SK-N-SH treated with all-trans-retinoic acid at 6 μM for 48 hours (cell line): ENCODE measurements around the gene MTHFS.

Experiments
- ATAC-seq: fragments of 200-7000 bp; cut with Tn5 transposase; 3 replicates; pipeline ENCODE4 v1.9.1; 2020; ENCODE audit warnings: mild to moderate bottlenecking, moderate library complexity
- ARNTL ChIP-seq: fragments of 450-650 bp; formaldehyde crosslinking; IDR thresholded peaks from 2 replicates; pipeline ENCODE4 v1.5.0; 2020; ENCODE audit warnings: low read depth, mild to moderate bottlenecking, moderate library complexity, borderline replicate concordance
- CSDC2 ChIP-seq: fragments of 250-450 bp; sonication (Bioruptor Pico); IDR thresholded peaks from 2 replicates; pipeline ENCODE4 v1.5.0; 2020; ENCODE audit warnings: mild to moderate bottlenecking, moderate library complexity
- ESRRG ChIP-seq: fragments of 250-450 bp; sonication (Bioruptor Pico); IDR thresholded peaks from 2 replicates; pipeline ENCODE4 v1.6.1; 2021; ENCODE audit warnings: mild to moderate bottlenecking
- GLIS3 ChIP-seq: fragments of 250-450 bp; sonication (Bioruptor Pico); IDR thresholded peaks from 2 replicates; pipeline ENCODE4 v1.5.0; 2020; ENCODE audit warnings: mild to moderate bottlenecking, moderate library complexity
- ISL1 ChIP-seq: fragments of 250-450 bp; sonication (Bioruptor Pico); IDR thresholded peaks from 2 replicates; pipeline ENCODE4 v2.1.2; 2022; ENCODE audit warnings: mild to moderate bottlenecking, moderate library complexity
- OSR1 ChIP-seq: fragments of 250-450 bp; sonication (Bioruptor Pico); IDR thresholded peaks from 2 replicates; pipeline ENCODE4 v1.8.0; 2022; ENCODE audit warnings: moderate library complexity, mild to moderate bottlenecking, inconsistent platforms
- RARB ChIP-seq: fragments of 250-450 bp; sonication (Bioruptor Pico); IDR thresholded peaks from 2 replicates; pipeline ENCODE4 v1.8.0; 2021; ENCODE audit warnings: mild to moderate bottlenecking, moderate library complexity
- SNAI2 ChIP-seq: fragments of 250-450 bp; sonication (Bioruptor Pico); IDR thresholded peaks from 2 replicates; pipeline ENCODE4 v1.5.0; 2020; ENCODE audit warnings: mild to moderate bottlenecking, moderate library complexity
- TCF4 ChIP-seq: fragments of 250-450 bp; sonication (Bioruptor Pico); IDR thresholded peaks from 2 replicates; pipeline ENCODE4 v1.8.0; 2021; ENCODE audit warnings: mild to moderate bottlenecking, moderate library complexity, borderline replicate concordance
- TOX ChIP-seq: fragments of 250-450 bp; sonication (Bioruptor Pico); IDR thresholded peaks from 2 replicates; pipeline ENCODE4 v1.8.0; 2021; ENCODE audit warnings: mild to moderate bottlenecking, moderate library complexity, borderline replicate concordance
- ZC3H10 ChIP-seq: fragments of 250-450 bp; sonication (Bioruptor Pico); IDR thresholded peaks from 2 replicates; pipeline ENCODE4 v1.5.1; 2021; ENCODE audit warnings: mild to moderate bottlenecking, moderate library complexity
- ZFP3 ChIP-seq: fragments of 250-450 bp; sonication (Bioruptor Pico); IDR thresholded peaks from 2 replicates; pipeline ENCODE4 v1.5.0; 2020; ENCODE audit warnings: mild to moderate bottlenecking, moderate library complexity
- ZFP30 ChIP-seq: fragments of 450-650 bp; formaldehyde crosslinking; IDR thresholded peaks from 2 replicates; pipeline ENCODE4 v1.5.0; 2022; ENCODE audit warnings: mild to moderate bottlenecking, moderate library complexity
- ZNF565 ChIP-seq: fragments of 450-650 bp; formaldehyde crosslinking; conservative IDR thresholded peaks from 2 replicates; pipeline ENCODE4 v1.5.0; 2020; ENCODE audit warnings: low read depth, mild to moderate bottlenecking, moderate library complexity
- ZNF8 ChIP-seq: fragments of 450-650 bp; formaldehyde crosslinking; IDR thresholded peaks from 2 replicates; pipeline ENCODE4 v1.5.0; 2020; ENCODE audit warnings: mild to moderate bottlenecking, moderate library complexity
- TF ChIP-seq, protein P1 (sequence below): fragments of 250-450 bp; sonication (Bioruptor Pico); IDR thresholded peaks from 2 replicates; pipeline ENCODE4 v1.5.0; 2020; ENCODE audit warnings: mild to moderate bottlenecking, moderate library complexity
- TF ChIP-seq, protein P2 (sequence below): fragments of 250-450 bp; sonication (Bioruptor Pico); IDR thresholded peaks from 2 replicates; pipeline ENCODE4 v1.5.1; 2021; ENCODE audit warnings: mild to moderate bottlenecking, moderate library complexity
- TF ChIP-seq, protein P3 (sequence below): fragments of 250-450 bp; sonication (Bioruptor Pico); IDR thresholded peaks from 2 replicates; pipeline ENCODE4 v1.8.0; 2021; ENCODE audit warnings: low read depth, mild to moderate bottlenecking, moderate library complexity, borderline replicate concordance

The MTHFS gene

DNA sequence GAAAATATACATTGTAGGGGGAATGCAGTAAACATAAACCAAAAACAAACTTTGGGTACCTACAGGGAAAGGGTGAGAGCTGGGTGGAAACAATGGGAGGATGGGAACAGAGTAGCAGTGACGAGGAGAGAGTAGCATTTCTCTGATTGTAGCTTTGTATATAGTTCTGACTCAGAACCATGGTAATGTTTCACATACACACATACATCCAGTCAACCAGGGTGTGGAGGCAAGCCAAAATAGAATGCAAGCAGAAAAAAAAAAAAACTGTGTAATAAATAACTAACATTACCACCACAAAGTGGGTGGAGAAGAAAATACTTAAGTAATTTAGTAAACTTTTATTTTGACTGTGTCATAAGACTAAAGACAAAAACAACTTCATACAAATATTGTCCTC lies 47.0 kb upstream of the MTHFS start (continued):
- TF ChIP-seq, protein P1, sequence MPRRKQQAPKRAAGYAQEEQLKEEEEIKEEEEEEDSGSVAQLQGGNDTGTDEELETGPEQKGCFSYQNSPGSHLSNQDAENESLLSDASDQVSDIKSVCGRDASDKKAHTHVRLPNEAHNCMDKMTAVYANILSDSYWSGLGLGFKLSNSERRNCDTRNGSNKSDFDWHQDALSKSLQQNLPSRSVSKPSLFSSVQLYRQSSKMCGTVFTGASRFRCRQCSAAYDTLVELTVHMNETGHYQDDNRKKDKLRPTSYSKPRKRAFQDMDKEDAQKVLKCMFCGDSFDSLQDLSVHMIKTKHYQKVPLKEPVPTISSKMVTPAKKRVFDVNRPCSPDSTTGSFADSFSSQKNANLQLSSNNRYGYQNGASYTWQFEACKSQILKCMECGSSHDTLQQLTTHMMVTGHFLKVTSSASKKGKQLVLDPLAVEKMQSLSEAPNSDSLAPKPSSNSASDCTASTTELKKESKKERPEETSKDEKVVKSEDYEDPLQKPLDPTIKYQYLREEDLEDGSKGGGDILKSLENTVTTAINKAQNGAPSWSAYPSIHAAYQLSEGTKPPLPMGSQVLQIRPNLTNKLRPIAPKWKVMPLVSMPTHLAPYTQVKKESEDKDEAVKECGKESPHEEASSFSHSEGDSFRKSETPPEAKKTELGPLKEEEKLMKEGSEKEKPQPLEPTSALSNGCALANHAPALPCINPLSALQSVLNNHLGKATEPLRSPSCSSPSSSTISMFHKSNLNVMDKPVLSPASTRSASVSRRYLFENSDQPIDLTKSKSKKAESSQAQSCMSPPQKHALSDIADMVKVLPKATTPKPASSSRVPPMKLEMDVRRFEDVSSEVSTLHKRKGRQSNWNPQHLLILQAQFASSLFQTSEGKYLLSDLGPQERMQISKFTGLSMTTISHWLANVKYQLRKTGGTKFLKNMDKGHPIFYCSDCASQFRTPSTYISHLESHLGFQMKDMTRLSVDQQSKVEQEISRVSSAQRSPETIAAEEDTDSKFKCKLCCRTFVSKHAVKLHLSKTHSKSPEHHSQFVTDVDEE (CRISPR knock-in tag) = no peak
- TF ChIP-seq ESRRG (CRISPR knock-in tag) (no peak), ZFP3 (CRISPR knock-in tag) (no peak), ZNF565 (CRISPR knock-in tag) (no peak), ZFP30 (CRISPR knock-in tag) (no peak), SNAI2 (CRISPR knock-in tag) (no peak), GLIS3 (CRISPR knock-in tag) (no peak), TCF4 (CRISPR knock-in tag) (no peak), OSR1 (CRISPR knock-in tag) (no peak), ZC3H10 (no peak)

DNA sequence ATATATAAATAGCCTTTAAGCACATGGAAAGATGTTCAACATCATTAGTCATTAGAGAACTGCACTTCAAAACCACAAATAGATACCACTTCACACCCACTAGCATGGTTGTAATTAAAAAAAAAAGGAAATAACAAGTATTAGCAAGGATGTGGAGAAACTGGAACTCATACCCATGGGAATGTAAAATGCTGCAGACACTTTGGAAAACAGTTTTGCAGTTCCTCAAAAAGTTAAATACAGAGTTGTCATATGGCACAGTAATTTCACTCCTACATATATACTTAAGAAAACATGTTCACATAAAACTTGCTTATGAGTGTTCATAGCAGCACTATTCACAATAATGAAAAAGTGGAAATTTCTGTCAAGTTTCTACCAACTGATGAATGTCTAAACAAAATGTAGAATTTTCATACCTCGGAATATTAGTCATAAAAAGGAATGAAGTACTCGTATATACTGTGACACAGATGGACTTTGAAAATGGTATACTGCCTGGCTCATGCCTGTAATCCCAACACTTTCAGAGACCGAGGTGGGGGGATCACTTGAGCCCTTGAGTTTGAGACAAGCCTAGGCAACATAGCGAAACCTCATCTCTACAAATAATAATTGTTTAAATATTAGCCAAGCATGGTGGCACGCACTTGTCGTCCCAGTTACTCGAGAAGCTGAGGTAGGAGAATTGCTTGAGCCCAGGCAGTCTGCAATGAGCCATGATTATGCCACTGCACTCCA lies 46.1 kb upstream of the MTHFS start:
- TF ChIP-seq, protein P2, sequence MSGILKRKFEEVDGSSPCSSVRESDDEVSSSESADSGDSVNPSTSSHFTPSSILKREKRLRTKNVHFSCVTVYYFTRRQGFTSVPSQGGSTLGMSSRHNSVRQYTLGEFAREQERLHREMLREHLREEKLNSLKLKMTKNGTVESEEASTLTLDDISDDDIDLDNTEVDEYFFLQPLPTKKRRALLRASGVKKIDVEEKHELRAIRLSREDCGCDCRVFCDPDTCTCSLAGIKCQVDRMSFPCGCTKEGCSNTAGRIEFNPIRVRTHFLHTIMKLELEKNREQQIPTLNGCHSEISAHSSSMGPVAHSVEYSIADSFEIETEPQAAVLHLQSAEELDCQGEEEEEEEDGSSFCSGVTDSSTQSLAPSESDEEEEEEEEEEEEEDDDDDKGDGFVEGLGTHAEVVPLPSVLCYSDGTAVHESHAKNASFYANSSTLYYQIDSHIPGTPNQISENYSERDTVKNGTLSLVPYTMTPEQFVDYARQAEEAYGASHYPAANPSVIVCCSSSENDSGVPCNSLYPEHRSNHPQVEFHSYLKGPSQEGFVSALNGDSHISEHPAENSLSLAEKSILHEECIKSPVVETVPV (CRISPR knock-in tag) = no peak
- TF ChIP-seq ZNF8 (CRISPR knock-in tag) = no peak
- TF ChIP-seq RARB = no peak
- TF ChIP-seq ZFP3 (CRISPR knock-in tag) = no peak
- TF ChIP-seq ARNTL (CRISPR knock-in tag) = no peak
- no peak for TF ChIP-seq TOX (CRISPR knock-in tag)
- TF ChIP-seq, protein P1 (CRISPR knock-in tag) = no peak
- ATAC-seq = peak; percentile 22; the same call in 1 of the 3 replicates

DNA sequence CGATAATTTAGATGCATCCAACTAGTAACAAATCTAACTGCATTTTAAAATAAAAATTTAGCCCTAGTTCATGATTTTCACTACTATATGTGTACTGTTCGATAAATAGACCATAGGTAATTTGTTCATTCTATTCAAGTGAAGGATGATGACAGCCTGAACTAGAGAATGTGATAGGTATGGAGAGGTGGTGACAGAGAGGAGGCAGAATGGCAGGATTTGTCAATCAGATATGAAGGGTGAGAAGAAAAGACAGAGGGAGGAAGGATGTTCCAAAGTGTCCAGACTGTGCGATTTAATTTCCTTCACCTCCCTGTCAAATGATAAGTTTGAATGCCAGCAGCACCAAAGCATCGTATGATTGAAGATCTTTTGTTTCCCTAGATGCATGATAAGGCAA lies 42.6 kb upstream of the MTHFS start:
- ATAC-seq = no peak
- TF ChIP-seq, protein P1 (CRISPR knock-in tag) = no peak
- TF ChIP-seq ARNTL (CRISPR knock-in tag) (no peak), SNAI2 (CRISPR knock-in tag) (no peak), GLIS3 (CRISPR knock-in tag) (no peak), TOX (CRISPR knock-in tag) (no peak), CSDC2 (CRISPR knock-in tag) (no peak), TCF4 (CRISPR knock-in tag) (no peak), ZFP3 (CRISPR knock-in tag) (no peak), OSR1 (CRISPR knock-in tag) (no peak), ZC3H10 (no peak), ZNF8 (CRISPR knock-in tag) (no peak), ZFP30 (CRISPR knock-in tag) (no peak), ZNF565 (CRISPR knock-in tag) (no peak), ISL1 (CRISPR knock-in tag) (no peak)
- TF ChIP-seq, protein P3, sequence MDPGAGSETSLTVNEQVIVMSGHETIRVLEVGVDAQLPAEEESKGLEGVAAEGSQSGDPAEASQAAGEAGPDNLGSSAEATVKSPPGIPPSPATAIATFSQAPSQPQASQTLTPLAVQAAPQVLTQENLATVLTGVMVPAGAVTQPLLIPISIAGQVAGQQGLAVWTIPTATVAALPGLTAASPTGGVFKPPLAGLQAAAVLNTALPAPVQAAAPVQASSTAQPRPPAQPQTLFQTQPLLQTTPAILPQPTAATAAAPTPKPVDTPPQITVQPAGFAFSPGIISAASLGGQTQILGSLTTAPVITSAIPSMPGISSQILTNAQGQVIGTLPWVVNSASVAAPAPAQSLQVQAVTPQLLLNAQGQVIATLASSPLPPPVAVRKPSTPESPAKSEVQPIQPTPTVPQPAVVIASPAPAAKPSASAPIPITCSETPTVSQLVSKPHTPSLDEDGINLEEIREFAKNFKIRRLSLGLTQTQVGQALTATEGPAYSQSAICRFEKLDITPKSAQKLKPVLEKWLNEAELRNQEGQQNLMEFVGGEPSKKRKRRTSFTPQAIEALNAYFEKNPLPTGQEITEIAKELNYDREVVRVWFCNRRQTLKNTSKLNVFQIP (CRISPR knock-in tag) = no peak
